Left ventricle myocardium superior (tissue), 1 donor: ENCODE data around the gene DSPP. TPM values are rescaled to one million over a fixed set of nuclear protein-coding genes. Genes with fewer than 3 reads are reported as not detected.

ENCODE experiments used
- ATAC-seq: fragments of 200-7000 bp; cut with Tn5 transposase; one replicate; pipeline ENCODE4 v1.9.1; 2020; ENCODE audit warnings: mild to moderate bottlenecking, moderate library complexity
- DNase-seq: peaks from one replicate; pipeline ENCODE4 v3.0.0-alpha.2; 2020
- intact Hi-C: fragments of 100-400 bp; cut with micrococcal nuclease; formaldehyde crosslinking; loops from one replicate; pipeline ENCODE4 v1.11.0; 2022
- total RNA-seq: library from RNA; stranded (reverse); fragmentation: NEBNext Ultra II Directional; extraction: Animal tissue kit (Norgen Biotek cat#: 25700); gene quantifications from one replicate; pipeline ENCODE4 v1.2.1, GENCODE V29; 2021
- donor health status: DM: no; HTN: yes; CAD: no; lungs with severe emphysema.

The DSPP gene
- total RNA-seq, 1 donor from 2014 or later, result not detected

- ATAC-seq, result no peak
- intact Hi-C loops, result no loop called here
- no peak for DNase-seq
These were observed 14.0 kb downstream of the DSPP start for GRCh38 chr4:87622303-87622702.

- DNase-seq, result no peak
- ATAC-seq, result no peak
- intact Hi-C loops, result no loop called here
These were observed 16.4 kb downstream of the DSPP start for GRCh38 chr4:87624698-87625097.

GRCh38 chr4:87631668-87632067 is 23.3 kb downstream of the DSPP start:
- ATAC-seq (no peak), DNase-seq (no peak)
- intact Hi-C loops, result no loop called here

GRCh38 chr4:87632469-87632868 is 24.1 kb downstream of the DSPP start:
- ATAC-seq, result no peak
- DNase-seq, result no peak
- intact Hi-C loops, result no loop called here

GRCh38 chr4:87633243-87633642 is 24.9 kb downstream of the DSPP start:
- DNase-seq, result no peak
- intact Hi-C loops, result no loop called here
- ATAC-seq, result peak; percentile 37

GRCh38 chr4:87644286-87644685 is 36.0 kb downstream of the DSPP start:
- intact Hi-C loops, result no loop called here
- DNase-seq (no peak), ATAC-seq (no peak)

- intact Hi-C loops, result loop anchor here (10.0 kb wide), 1 partner anchor 105 kb away; no protein-coding TSS in a partner anchor
- no peak for DNase-seq
- ATAC-seq, result no peak
These were observed 41.7 kb downstream of the DSPP start, which contains the start of gene DMP1 for GRCh38 chr4:87649980-87650379. Gene DMP1 (plus strand): TSS chr4:87650280. CDS start chr4:87656493, 6,213 bp downstream.

- intact Hi-C loops, result loop anchor here (10.0 kb wide), 1 partner anchor 106 kb away; no protein-coding TSS in a partner anchor
- no peak for DNase-seq
- ATAC-seq, result no peak
These were observed 42.6 kb downstream of the DSPP start for GRCh38 chr4:87650938-87651337.

- ATAC-seq (no peak), DNase-seq (no peak)
- intact Hi-C loops, result loop anchor here (10.0 kb wide), 1 partner anchor 107 kb away; no protein-coding TSS in a partner anchor
These were observed 43.6 kb downstream of the DSPP start for GRCh38 chr4:87651941-87652340.

GRCh38 chr4:87654487-87655044 is 46.2 kb downstream of the DSPP start:
- no peak for DNase-seq
- intact Hi-C loops, result loop anchor here (10.0 kb wide), 1 partner anchor 110 kb away; no protein-coding TSS in a partner anchor
- ATAC-seq, result no peak

- intact Hi-C loops, result loop anchor here (10.0 kb wide), 1 partner anchor 113 kb away; no protein-coding TSS in a partner anchor
- DNase-seq (no peak), ATAC-seq (no peak)
These were observed 49.2 kb downstream of the DSPP start for GRCh38 chr4:87657525-87657924.

- DNase-seq, result no peak
- ATAC-seq, result no peak
- intact Hi-C loops, result loop anchor here (10.0 kb wide), 1 partner anchor 115 kb away; no protein-coding TSS in a partner anchor
These were observed 51.1 kb downstream of the DSPP start for GRCh38 chr4:87659247-87659931.

GRCh38 chr4:87662871-87663270 is 54.5 kb downstream of the DSPP start:
- peak; percentile 30 for ATAC-seq
- intact Hi-C loops, result no loop called here
- DNase-seq, result no peak

Other genes starting within 250 kb of the DSPP start
- 13.5 TPM for gene HSD17B11, start 217.3 kb upstream of the DSPP start, total RNA-seq
- 31.1 TPM for gene NUDT9, start 186.0 kb upstream of the DSPP start, total RNA-seq
- 354 TPM for gene SPARCL1, start 79.2 kb upstream of the DSPP start, total RNA-seq
- gene DMP1, start 41.8 kb downstream of the DSPP start, total RNA-seq, result not detected
- gene IBSP, start 191.0 kb downstream of the DSPP start, total RNA-seq, result not detected
- gene MEPE, start 224.4 kb downstream of the DSPP start, total RNA-seq, result not detected